DLD1 (cell line): ENCODE data around the gene MAD1L1.
"Not testable (repeated sequence)": the region's sequence is repeated elsewhere in the genome, so short reads cannot be mapped to it uniquely, and the experiment has no call there.

Experiments used
- in situ Hi-C: cut with HindIII; loops from 2 replicates; pipeline ENCODE4 v1.10.0; 2017; ENCODE audit warnings: low sequenced_read_pairs

The MAD1L1 gene

GRCh38 chr7:1831933-1832535 is 400.7 kb downstream of the MAD1L1 start:
- in situ Hi-C loops: not testable (repeated sequence)

GRCh38 chr7:1831471-1831870 is 401.3 kb downstream of the MAD1L1 start:
- in situ Hi-C loops: not testable (repeated sequence)

- in situ Hi-C loops: not testable (repeated sequence)
Observed at GRCh38 chr7:1829668-1830067, 403.1 kb downstream of the MAD1L1 start.

- in situ Hi-C loops: no loop called here
Observed at GRCh38 chr7:1829111-1829510, 403.6 kb downstream of the MAD1L1 start.

GRCh38 chr7:1828170-1828569 is 404.6 kb downstream of the MAD1L1 start:
- in situ Hi-C loops: not testable (repeated sequence)

GRCh38 chr7:1827521-1827981 is 405.2 kb downstream of the MAD1L1 start:
- in situ Hi-C loops: not testable (repeated sequence)

- in situ Hi-C loops: not testable (repeated sequence)
Observed at GRCh38 chr7:1826931-1827330, 405.8 kb downstream of the MAD1L1 start.

GRCh38 chr7:1825897-1826741 is 406.6 kb downstream of the MAD1L1 start:
- in situ Hi-C loops: no loop called here

GRCh38 chr7:1825647-1825896 is 407.2 kb downstream of the MAD1L1 start:
- in situ Hi-C loops: not testable (repeated sequence)

GRCh38 chr7:1824882-1825646 is 407.7 kb downstream of the MAD1L1 start:
- in situ Hi-C loops: not testable (repeated sequence)

- in situ Hi-C loops: not testable (repeated sequence)
Observed at GRCh38 chr7:1824151-1824881, 408.4 kb downstream of the MAD1L1 start.

GRCh38 chr7:1823376-1824150 is 409.2 kb downstream of the MAD1L1 start:
- in situ Hi-C loops: no loop called here

- in situ Hi-C loops: no loop called here
Observed at GRCh38 chr7:1819259-1819841, 413.4 kb downstream of the MAD1L1 start.

GRCh38 chr7:1818575-1819258 is 414.0 kb downstream of the MAD1L1 start:
- in situ Hi-C loops: no loop called here

GRCh38 chr7:1817061-1817712 is 415.6 kb downstream of the MAD1L1 start:
- in situ Hi-C loops: no loop called here

- in situ Hi-C loops: not testable (repeated sequence)
Observed at GRCh38 chr7:1816451-1816850, 416.3 kb downstream of the MAD1L1 start.

GRCh38 chr7:1815551-1816281 is 417.0 kb downstream of the MAD1L1 start:
- in situ Hi-C loops: not testable (repeated sequence)

- in situ Hi-C loops: no loop called here
Observed at GRCh38 chr7:1815051-1815481, 417.7 kb downstream of the MAD1L1 start.
